Mesenchymal stem cell (in vitro differentiated cells and primary cell): ENCODE measurements around the gene SERPINB11.

ENCODE experiments used
- DNase-seq: peaks from one replicate; pipeline ENCODE4 v3.0.0-alpha.2; 2013
- H2AFZ ChIP-seq: one replicate; pipeline ENCODE4 v1.6.1; 2013; ENCODE audit warnings: low read depth, mild to moderate bottlenecking, control low read depth, inconsistent platforms, low read length, moderate library complexity
- H2AK5ac ChIP-seq: 2 replicates; pipeline ENCODE4 v1.6.1; 2013; ENCODE audit warnings: low read length, moderate library complexity, mild to moderate bottlenecking, inconsistent platforms; ENCODE audit not compliant: severe bottlenecking
- H2BK120ac ChIP-seq: one replicate; pipeline ENCODE4 v1.6.1; 2013; ENCODE audit warnings: low read depth, mild to moderate bottlenecking, inconsistent platforms, low read length, moderate library complexity
- H2BK12ac ChIP-seq, 2 experiments: one replicate each; pipeline ENCODE4 v1.6.1; 2013; ENCODE audit warnings: inconsistent platforms in 2 of 2, low read length in 2 of 2, mild to moderate bottlenecking in 2 of 2, moderate library complexity in 2 of 2, control low read depth in 1 of 2
- H2BK15ac ChIP-seq: one replicate; pipeline ENCODE4 v1.6.1; 2013; ENCODE audit warnings: mild to moderate bottlenecking, low read depth, inconsistent platforms; ENCODE audit not compliant: poor library complexity, severe bottlenecking
- H2BK5ac ChIP-seq: 2 replicates; pipeline ENCODE4 v1.6.1; 2013; ENCODE audit warnings: low read depth, mild to moderate bottlenecking, low read length, control low read depth, inconsistent platforms; ENCODE audit not compliant: poor library complexity, severe bottlenecking
- H3K14ac ChIP-seq, 2 experiments: one replicate each; pipeline ENCODE4 v1.6.1; 2013; ENCODE audit warnings: inconsistent platforms in 2 of 2, low read length in 2 of 2, control low read depth in 1 of 2, mild to moderate bottlenecking in 1 of 2, moderate library complexity in 1 of 2
- H3K18ac ChIP-seq, 2 experiments: one replicate each; pipeline ENCODE4 v1.6.1; 2013; ENCODE audit warnings: inconsistent platforms in 2 of 2, low read length in 2 of 2, control low read depth in 1 of 2, low read depth in 1 of 2, mild to moderate bottlenecking in 1 of 2
- H3K23ac ChIP-seq, 2 experiments: one replicate each; pipeline ENCODE4 v1.6.1; 2013; ENCODE audit warnings: inconsistent platforms in 2 of 2, low read length in 2 of 2, mild to moderate bottlenecking in 2 of 2, moderate library complexity in 2 of 2, control low read depth in 1 of 2
- H3K27ac ChIP-seq: 2 replicates; pipeline ENCODE4 v1.5.1; 2013; ENCODE audit warnings: mild to moderate bottlenecking, moderate library complexity, low read length, control low read depth, inconsistent platforms; ENCODE audit not compliant: poor library complexity, severe bottlenecking
- H3K27me3 ChIP-seq, 2 experiments: 2 replicates each; pipeline versions ENCODE4 v1.6.1 to v1.7.0; 2013; ENCODE audit warnings: low read length in 2 of 2, mild to moderate bottlenecking in 2 of 2, moderate library complexity in 2 of 2, control low read depth in 1 of 2, inconsistent platforms in 1 of 2; ENCODE audit not compliant: control insufficient read depth in 1 of 2, insufficient read depth in 1 of 2
- H3K36me3 ChIP-seq, 2 experiments: 2 replicates each; pipeline versions ENCODE4 v1.6.1 to v1.7.0; 2013; ENCODE audit warnings: low read length in 2 of 2, control low read depth in 1 of 2, inconsistent platforms in 1 of 2, low read depth in 1 of 2, mild to moderate bottlenecking in 1 of 2; ENCODE audit not compliant: insufficient read depth in 2 of 2, control insufficient read depth in 1 of 2
- H3K4ac ChIP-seq, 2 experiments: one replicate each; pipeline ENCODE4 v1.6.1; 2013; ENCODE audit warnings: inconsistent platforms in 2 of 2, low read length in 2 of 2, mild to moderate bottlenecking in 2 of 2, moderate library complexity in 2 of 2, control low read depth in 1 of 2, low read depth in 1 of 2
- H3K4me1 ChIP-seq: 2 replicates; pipeline ENCODE4 v1.6.1; 2013; ENCODE audit warnings: low read depth, low read length, control low read depth; ENCODE audit not compliant: control insufficient read depth, insufficient read depth
- H3K4me2 ChIP-seq: 2 replicates; pipeline ENCODE4 v1.6.1; 2013; ENCODE audit warnings: low read length, mild to moderate bottlenecking, inconsistent platforms; ENCODE audit not compliant: poor library complexity, severe bottlenecking
- H3K4me3 ChIP-seq, 2 experiments: 2 replicates each; pipeline versions ENCODE4 v1.5.1 to v1.7.0; 2013; ENCODE audit warnings: low read length in 2 of 2, mild to moderate bottlenecking in 2 of 2, control low read depth in 1 of 2, low read depth in 1 of 2; ENCODE audit not compliant: insufficient read depth in 1 of 2
- H3K79me1 ChIP-seq: replicated peaks from 2 replicates; pipeline ENCODE4 v1.6.1; 2013; ENCODE audit warnings: mild to moderate bottlenecking, control low read depth, low read length, inconsistent platforms; ENCODE audit not compliant: poor library complexity, severe bottlenecking
- H3K9ac ChIP-seq: 2 replicates; pipeline ENCODE4 v1.7.0; 2013; ENCODE audit warnings: mild to moderate bottlenecking, low read length, moderate library complexity
- H3K9me3 ChIP-seq: 2 replicates; pipeline ENCODE4 v1.7.0; 2013; ENCODE audit warnings: mild to moderate bottlenecking, low read length; ENCODE audit not compliant: control insufficient read depth
- H4K8ac ChIP-seq: one replicate; pipeline ENCODE4 v1.6.1; 2013; ENCODE audit warnings: inconsistent platforms, mild to moderate bottlenecking, low read length, moderate library complexity
- H4K91ac ChIP-seq: one replicate; pipeline ENCODE4 v1.6.1; 2013; ENCODE audit warnings: mild to moderate bottlenecking, low read length, inconsistent platforms
- WGBS: methylation state at CpG from one replicate; pipeline ENCODE4 v1.1.7; 2013; ENCODE audit warnings: mixed read lengths; 5-methylcytosine and 5-hydroxymethylcytosine counted together

Gene SERPINB11

GRCh38 chr18:63681449-63682340, 21.1 kb upstream of the SERPINB11 start:
- Histone ChIP-seq H3K79me1 (no peaks in the 10 kb centered on the region), H2AFZ (no peak overlapping the region), H3K18ac (no peak overlapping the region), H2AK5ac (no peak overlapping the region), H3K9ac (no peak overlapping the region), H4K91ac (peak overlapping the region; percentile 29), H2BK15ac (no peak overlapping the region), H3K4me2 (no peak overlapping the region), H4K8ac (no peak overlapping the region), H2BK5ac (no peak overlapping the region), H3K27me3 (no peaks in the 10 kb centered on the region), H3K4ac (no peak overlapping the region), H3K9me3 (no peaks in the 10 kb centered on the region), H3K4me1 (peaks cover 1% of the 10 kb centered on the region), H3K14ac (no peak overlapping the region), H3K4me3 (no peak overlapping the region), H3K23ac (no peak overlapping the region), H3K36me3 (no peaks in the 10 kb centered on the region), H2BK12ac (no peak overlapping the region), H2BK120ac (no peak overlapping the region), H3K27ac (no peak overlapping the region)
- no peak for DNase-seq
- WGBS: 90% methylated on average over 2 of the region's 2 CpGs

GRCh38 chr18:63683152-63683551, 19.6 kb upstream of the SERPINB11 start:
- Histone ChIP-seq H3K27me3 (no peaks in the 10 kb centered on the region), H3K4ac (no peak overlapping the region), H3K27ac (no peak overlapping the region), H3K36me3 (no peaks in the 10 kb centered on the region), H4K91ac (no peak overlapping the region), H2AK5ac (no peak overlapping the region), H3K23ac (no peak overlapping the region), H3K9me3 (no peaks in the 10 kb centered on the region), H3K4me1 (peaks cover 1% of the 10 kb centered on the region), H2BK15ac (no peak overlapping the region), H2BK120ac (no peak overlapping the region), H4K8ac (no peak overlapping the region), H3K4me3 (peak overlapping the region in 1 of 2 experiments; percentile 5), H2BK12ac (no peak overlapping the region), H3K14ac (no peak overlapping the region), H2BK5ac (no peak overlapping the region), H3K9ac (peak overlapping the region; percentile 54), H3K79me1 (no peaks in the 10 kb centered on the region), H2AFZ (no peak overlapping the region), H3K18ac (no peak overlapping the region), H3K4me2 (no peak overlapping the region)
- WGBS: 21% methylated on average over 2 of the region's 2 CpGs
- DNase-seq: peak; percentile 80

- no peak overlapping the region for H3K18ac ChIP-seq
- peaks cover 1% of the 10 kb centered on the region for H3K4me1 ChIP-seq
- H3K4ac ChIP-seq: no peak overlapping the region
- H3K36me3 ChIP-seq: no peaks in the 10 kb centered on the region
- no peaks in the 10 kb centered on the region for H3K27me3 ChIP-seq
- H3K9ac ChIP-seq: no peak overlapping the region
- no peak overlapping the region for H2BK12ac ChIP-seq
- H3K4me2 ChIP-seq: no peak overlapping the region
- H2AK5ac ChIP-seq: no peak overlapping the region
- H3K27ac ChIP-seq: no peak overlapping the region
- no peaks in the 10 kb centered on the region for H3K79me1 ChIP-seq
- no peak overlapping the region for H3K4me3 ChIP-seq
- H4K91ac ChIP-seq: no peak overlapping the region
- no peaks in the 10 kb centered on the region for H3K9me3 ChIP-seq
- no peak overlapping the region for H4K8ac ChIP-seq
- no peak overlapping the region for H2BK15ac ChIP-seq
- 62% methylated on average over 5 of the region's 5 CpGs for WGBS
- H2BK120ac ChIP-seq: no peak overlapping the region
- no peak overlapping the region for H3K14ac ChIP-seq
- no peak overlapping the region for H3K23ac ChIP-seq
- no peak overlapping the region for H2AFZ ChIP-seq
- H2BK5ac ChIP-seq: no peak overlapping the region
- no peak for DNase-seq
Measured at GRCh38 chr18:63683890-63684289, 18.9 kb upstream of the SERPINB11 start.

GRCh38 chr18:63684718-63685117, 18.0 kb upstream of the SERPINB11 start:
- Histone ChIP-seq H3K14ac (no peak overlapping the region), H3K36me3 (no peaks in the 10 kb centered on the region), H3K18ac (no peak overlapping the region), H2BK5ac (no peak overlapping the region), H2AK5ac (no peak overlapping the region), H2BK15ac (no peak overlapping the region), H2BK120ac (no peak overlapping the region), H3K79me1 (no peaks in the 10 kb centered on the region), H3K4me3 (no peak overlapping the region), H2BK12ac (no peak overlapping the region), H4K91ac (no peak overlapping the region), H3K4ac (no peak overlapping the region), H3K27ac (no peak overlapping the region), H3K4me1 (peaks cover 1% of the 10 kb centered on the region), H3K23ac (no peak overlapping the region), H2AFZ (no peak overlapping the region), H3K9me3 (no peaks in the 10 kb centered on the region), H3K27me3 (no peaks in the 10 kb centered on the region), H4K8ac (no peak overlapping the region), H3K4me2 (no peak overlapping the region), H3K9ac (no peak overlapping the region)
- DNase-seq: no peak
- 96% methylated on average over 3 of the region's 3 CpGs for WGBS
